Mammary epithelial cell (primary cell): ENCODE measurements around the gene ZNF419.

Experiments used
- EZH2 ChIP-seq: IDR thresholded peaks from 2 replicates; pipeline ENCODE4 v1.6.1; 2012; ENCODE audit warnings: low read length, inconsistent platforms, borderline replicate concordance
- TF ChIP-seq, protein P1 (sequence below), 2 donors: IDR thresholded peaks in 1 of 2; conservative IDR thresholded peaks in 1 of 2; 2 replicates each; pipeline ENCODE4 v1.5.1; 2011 to 2012; ENCODE audit warnings: inconsistent platforms in 2 of 2, low read length in 2 of 2, mild to moderate bottlenecking in 2 of 2, control low read depth in 1 of 2, low read depth in 1 of 2; ENCODE audit not compliant: insufficient read depth in 1 of 2; ENCODE audit errors: extremely low read depth in 1 of 2

DNA sequence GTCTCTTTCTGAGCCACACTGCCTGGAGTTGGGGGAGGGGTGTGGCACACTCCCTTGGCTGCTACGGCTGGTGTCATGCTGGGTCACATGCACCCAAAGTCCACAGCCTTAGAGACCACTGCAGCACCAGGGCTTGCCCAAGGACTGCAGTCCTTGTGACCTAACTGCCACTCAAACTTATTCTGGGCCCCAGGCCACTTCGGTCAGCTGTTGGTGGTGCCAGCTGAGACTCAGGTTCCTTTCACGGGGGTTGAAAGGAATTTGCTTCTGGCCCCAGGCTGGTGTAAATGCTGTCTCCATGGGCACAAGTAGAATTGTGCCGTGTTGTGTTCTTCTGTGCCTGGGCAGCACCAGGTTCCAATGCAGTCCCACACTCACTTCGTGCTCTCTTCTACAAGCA is 21.1 kb upstream of the ZNF419 start:
- TF ChIP-seq, protein P1, sequence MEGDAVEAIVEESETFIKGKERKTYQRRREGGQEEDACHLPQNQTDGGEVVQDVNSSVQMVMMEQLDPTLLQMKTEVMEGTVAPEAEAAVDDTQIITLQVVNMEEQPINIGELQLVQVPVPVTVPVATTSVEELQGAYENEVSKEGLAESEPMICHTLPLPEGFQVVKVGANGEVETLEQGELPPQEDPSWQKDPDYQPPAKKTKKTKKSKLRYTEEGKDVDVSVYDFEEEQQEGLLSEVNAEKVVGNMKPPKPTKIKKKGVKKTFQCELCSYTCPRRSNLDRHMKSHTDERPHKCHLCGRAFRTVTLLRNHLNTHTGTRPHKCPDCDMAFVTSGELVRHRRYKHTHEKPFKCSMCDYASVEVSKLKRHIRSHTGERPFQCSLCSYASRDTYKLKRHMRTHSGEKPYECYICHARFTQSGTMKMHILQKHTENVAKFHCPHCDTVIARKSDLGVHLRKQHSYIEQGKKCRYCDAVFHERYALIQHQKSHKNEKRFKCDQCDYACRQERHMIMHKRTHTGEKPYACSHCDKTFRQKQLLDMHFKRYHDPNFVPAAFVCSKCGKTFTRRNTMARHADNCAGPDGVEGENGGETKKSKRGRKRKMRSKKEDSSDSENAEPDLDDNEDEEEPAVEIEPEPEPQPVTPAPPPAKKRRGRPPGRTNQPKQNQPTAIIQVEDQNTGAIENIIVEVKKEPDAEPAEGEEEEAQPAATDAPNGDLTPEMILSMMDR (conservative IDR thresholded peaks at IDR 0.05 in 1 of 2, IDR thresholded peaks at IDR 0.05 in 1 of 2; ENCODE audit: extremely low read depth in 1 of 2, insufficient read depth in 1 of 2, low read depth in 1 of 2, low read length in 2 of 2) = no peak
- no peak for TF ChIP-seq EZH2
